ENCODE measurements around the gene CTNND2.

DNA sequence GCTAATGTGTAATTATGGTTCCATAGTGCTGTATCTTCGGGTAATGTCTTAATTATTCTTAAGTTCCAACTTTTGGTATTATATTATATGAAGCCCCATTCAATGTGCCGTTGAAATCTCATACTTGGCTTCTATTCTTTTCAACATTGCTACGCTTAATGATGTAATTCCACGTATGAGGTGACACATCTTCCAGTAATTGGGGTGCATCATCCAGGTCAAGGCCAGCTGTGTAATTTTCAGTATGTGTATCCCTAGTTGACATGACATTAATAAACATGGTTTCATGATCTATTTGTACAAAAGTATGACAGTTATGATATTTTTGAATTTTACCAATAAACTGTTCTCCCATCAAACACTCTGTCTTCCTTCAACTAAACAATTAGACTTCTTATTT is 546.3 kb downstream of the CTNND2 start:
- TF ChIP-seq, protein P1, sequence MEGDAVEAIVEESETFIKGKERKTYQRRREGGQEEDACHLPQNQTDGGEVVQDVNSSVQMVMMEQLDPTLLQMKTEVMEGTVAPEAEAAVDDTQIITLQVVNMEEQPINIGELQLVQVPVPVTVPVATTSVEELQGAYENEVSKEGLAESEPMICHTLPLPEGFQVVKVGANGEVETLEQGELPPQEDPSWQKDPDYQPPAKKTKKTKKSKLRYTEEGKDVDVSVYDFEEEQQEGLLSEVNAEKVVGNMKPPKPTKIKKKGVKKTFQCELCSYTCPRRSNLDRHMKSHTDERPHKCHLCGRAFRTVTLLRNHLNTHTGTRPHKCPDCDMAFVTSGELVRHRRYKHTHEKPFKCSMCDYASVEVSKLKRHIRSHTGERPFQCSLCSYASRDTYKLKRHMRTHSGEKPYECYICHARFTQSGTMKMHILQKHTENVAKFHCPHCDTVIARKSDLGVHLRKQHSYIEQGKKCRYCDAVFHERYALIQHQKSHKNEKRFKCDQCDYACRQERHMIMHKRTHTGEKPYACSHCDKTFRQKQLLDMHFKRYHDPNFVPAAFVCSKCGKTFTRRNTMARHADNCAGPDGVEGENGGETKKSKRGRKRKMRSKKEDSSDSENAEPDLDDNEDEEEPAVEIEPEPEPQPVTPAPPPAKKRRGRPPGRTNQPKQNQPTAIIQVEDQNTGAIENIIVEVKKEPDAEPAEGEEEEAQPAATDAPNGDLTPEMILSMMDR (IDR thresholded peaks at IDR 0.05; ENCODE audit: poor library complexity, severe bottlenecking): no peak
- no peak for TF ChIP-seq EZH2 (IDR thresholded peaks at IDR 0.05; ENCODE audit: borderline replicate concordance, insufficient read depth, low read length, poor library complexity, severe bottlenecking)
- TF ChIP-seq EP300 (conservative IDR thresholded peaks at IDR 0.05; ENCODE audit: poor library complexity, severe bottlenecking): no peak
